ENCODE results near the gene NDFIP1. TPM values are rescaled to one million over a fixed set of nuclear protein-coding genes. Genes with fewer than 3 reads are reported as not detected.

NDFIP1 gene
- total and polyA plus RNA-seq, 2 of the 13 experiments (the other 11 are each of a cell fraction or from before 2014, with no cell fraction given) = 12.4 to 15.7 TPM

DNA sequence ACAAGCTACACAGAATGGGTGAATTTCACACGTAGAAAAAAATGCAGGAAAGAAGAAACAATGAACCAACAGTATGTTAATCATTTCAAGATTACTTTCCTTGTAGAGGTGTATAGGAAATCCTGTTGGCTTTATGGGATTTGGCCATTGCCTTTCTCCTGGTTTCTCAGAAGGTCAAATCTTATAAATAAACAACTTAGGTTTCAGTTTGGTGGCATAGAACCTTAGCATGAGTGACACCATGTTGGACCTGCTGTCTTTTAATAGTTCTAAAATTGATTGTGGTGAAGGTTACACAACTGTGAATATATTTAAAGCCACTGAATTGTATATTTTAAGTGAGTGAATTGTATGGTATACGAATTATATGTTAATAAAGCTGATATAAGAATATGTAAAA, 16.7 kb upstream of the NDFIP1 start (continued):
- no peak for TF ChIP-seq MED1 (CRISPR knock-in tag; IDR thresholded peaks at IDR 0.05)
- TF ChIP-seq, protein P1, sequence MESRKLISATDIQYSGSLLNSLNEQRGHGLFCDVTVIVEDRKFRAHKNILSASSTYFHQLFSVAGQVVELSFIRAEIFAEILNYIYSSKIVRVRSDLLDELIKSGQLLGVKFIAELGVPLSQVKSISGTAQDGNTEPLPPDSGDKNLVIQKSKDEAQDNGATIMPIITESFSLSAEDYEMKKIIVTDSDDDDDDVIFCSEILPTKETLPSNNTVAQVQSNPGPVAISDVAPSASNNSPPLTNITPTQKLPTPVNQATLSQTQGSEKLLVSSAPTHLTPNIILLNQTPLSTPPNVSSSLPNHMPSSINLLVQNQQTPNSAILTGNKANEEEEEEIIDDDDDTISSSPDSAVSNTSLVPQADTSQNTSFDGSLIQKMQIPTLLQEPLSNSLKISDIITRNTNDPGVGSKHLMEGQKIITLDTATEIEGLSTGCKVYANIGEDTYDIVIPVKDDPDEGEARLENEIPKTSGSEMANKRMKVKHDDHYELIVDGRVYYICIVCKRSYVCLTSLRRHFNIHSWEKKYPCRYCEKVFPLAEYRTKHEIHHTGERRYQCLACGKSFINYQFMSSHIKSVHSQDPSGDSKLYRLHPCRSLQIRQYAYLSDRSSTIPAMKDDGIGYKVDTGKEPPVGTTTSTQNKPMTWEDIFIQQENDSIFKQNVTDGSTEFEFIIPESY (CRISPR knock-in tag; IDR thresholded peaks at IDR 0.05) = no peak
- no peak for TF ChIP-seq ZNF101 (CRISPR knock-in tag; IDR thresholded peaks at IDR 0.05; ENCODE audit: borderline replicate concordance, low read depth)
- TF ChIP-seq FOSL1 (CRISPR knock-in tag; IDR thresholded peaks at IDR 0.05; ENCODE audit: borderline replicate concordance) = no peak
- no peak for TF ChIP-seq ZNF841 (CRISPR knock-in tag; IDR thresholded peaks at IDR 0.05; ENCODE audit: borderline replicate concordance)

DNA sequence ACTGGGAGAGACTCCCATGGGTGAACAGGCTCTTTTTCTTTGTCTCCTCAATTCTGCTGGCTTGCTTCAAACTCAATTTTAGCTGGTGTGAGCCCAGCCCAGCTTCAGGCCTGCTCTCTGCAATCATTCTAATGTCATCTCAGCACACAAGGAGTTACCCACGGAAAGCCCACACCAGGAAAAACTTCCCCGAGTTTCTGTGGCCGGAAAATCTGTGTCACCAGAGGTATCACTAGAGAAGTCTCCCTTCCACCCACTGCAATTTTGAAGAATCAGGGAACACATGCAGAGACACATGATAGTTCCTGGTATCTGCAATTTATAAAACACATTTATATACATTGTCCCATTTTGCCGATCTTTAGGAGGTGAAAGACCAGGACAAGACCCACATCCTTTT, 13.5 kb upstream of the NDFIP1 start:
- no peaks in the 10 kb centered on the region for H3K79me2 ChIP-seq (ENCODE audit: insufficient read depth, low read length)
- ChIA-PET POLR2A (no interaction called here), CTCF (ENCODE audit: low intra/inter-chr PET ratio, low total read pairs) (no interaction called here)
- no peak overlapping the region for H3K4me3 ChIP-seq (replicated peaks in 1 of 3; ENCODE audit: insufficient read depth in 1 of 3, low read depth in 2 of 3, low read length in 3 of 3)
- H3K4me1 ChIP-seq (ENCODE audit: insufficient read depth, low read length) = no peaks in the 10 kb centered on the region
- intact Hi-C loops (cut with micrococcal nuclease; ENCODE audit: unreplicated experiment) = no loop called here
- no peak overlapping the region for H3K4me2 ChIP-seq (ENCODE audit: low read depth, low read length)
- in situ Hi-C loops (cut with HindIII; ENCODE audit: extremely low pct_ligation_motif_present, low pct_unique_long_range_greater_than_20kb) = no loop called here
- no peaks in the 10 kb centered on the region for H4K20me1 ChIP-seq (ENCODE audit: insufficient read depth, low read length)
- H3K27me3 ChIP-seq (ENCODE audit: control insufficient read depth in 1 of 2, insufficient read depth in 2 of 2, low read length in 2 of 2) = peaks cover 0 to 7% of the 10 kb centered on the region in 2 experiments; a peak in 1 of 5 replicates
- WGBS (ENCODE audit: low lambda C conversion rate) = 26% methylated on average over 4 of the region's 4 CpGs
- H2AFZ ChIP-seq (ENCODE audit: low read length) = no peak overlapping the region
- no peak overlapping the region for H3K27ac ChIP-seq (ENCODE audit: extremely low read length, insufficient read depth, low read length)
- FAIRE-seq = no peak
- DNase-seq (ENCODE audit: low spot score) = no peak
- no peak for ATAC-seq
- no peaks in the 10 kb centered on the region for H3K36me3 ChIP-seq (replicated peaks in 1 of 2; ENCODE audit: control insufficient read depth in 1 of 2, insufficient read depth in 2 of 2, low read length in 2 of 2)
- no peaks in the 10 kb centered on the region for H3K9me3 ChIP-seq (ENCODE audit: low read length)
- TF ChIP-seq ZNF251 (CRISPR knock-in tag; IDR thresholded peaks at IDR 0.05) = no peak
- no peak for TF ChIP-seq TGIF2 (CRISPR knock-in tag; IDR thresholded peaks at IDR 0.05)
- no peak for TF ChIP-seq ZNF180 (CRISPR knock-in tag; IDR thresholded peaks at IDR 0.05; ENCODE audit: borderline replicate concordance, low read depth)
- TF ChIP-seq SOX13 (IDR thresholded peaks at IDR 0.05) = no peak
- no peak for TF ChIP-seq SOX13 (CRISPR knock-in tag; conservative IDR thresholded peaks at IDR 0.05 in 1 of 2, IDR thresholded peaks at IDR 0.05 in 1 of 2)
- no peak for TF ChIP-seq HOXD1 (CRISPR knock-in tag; IDR thresholded peaks at IDR 0.05)
- no peak for TF ChIP-seq HIVEP1 (CRISPR knock-in tag; IDR thresholded peaks at IDR 0.05)
- no peak for TF ChIP-seq RAD51 (IDR thresholded peaks at IDR 0.05; ENCODE audit: borderline replicate concordance)
- no peak for TF ChIP-seq ZFP90 (CRISPR knock-in tag; IDR thresholded peaks at IDR 0.05; ENCODE audit: borderline replicate concordance)
- no peak for TF ChIP-seq ATF1 (CRISPR knock-in tag; IDR thresholded peaks at IDR 0.05)
- TF ChIP-seq, protein P2, sequence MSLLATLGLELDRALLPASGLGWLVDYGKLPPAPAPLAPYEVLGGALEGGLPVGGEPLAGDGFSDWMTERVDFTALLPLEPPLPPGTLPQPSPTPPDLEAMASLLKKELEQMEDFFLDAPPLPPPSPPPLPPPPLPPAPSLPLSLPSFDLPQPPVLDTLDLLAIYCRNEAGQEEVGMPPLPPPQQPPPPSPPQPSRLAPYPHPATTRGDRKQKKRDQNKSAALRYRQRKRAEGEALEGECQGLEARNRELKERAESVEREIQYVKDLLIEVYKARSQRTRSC (CRISPR knock-in tag; IDR thresholded peaks at IDR 0.05; ENCODE audit: low read depth) = no peak
- H3K9ac ChIP-seq (ENCODE audit: insufficient read depth, low read depth, low read length) = no peak overlapping the region
- no TSS peak for BruUV-seq (replicated peaks)
